Lower lobe of right lung (tissue), 2 donors: ENCODE data around the gene LCN15. TPM values are rescaled to one million over a fixed set of nuclear protein-coding genes. Genes with fewer than 3 reads are reported as not detected.

Source experiments
- ATAC-seq, 2 donors: fragments of 200-7000 bp; cut with Tn5 transposase; one replicate each; pipeline ENCODE4 v1.9.1; 2020 to 2022; ENCODE audit warnings: mild to moderate bottlenecking in 2 of 2, moderate library complexity in 2 of 2
- DNase-seq: peaks from one replicate; pipeline ENCODE4 v3.0.0-alpha.2; 2020
- H3K27ac ChIP-seq: fragments of 200-600 bp; one replicate; pipeline ENCODE4 v1.8.0; 2022
- H3K27me3 ChIP-seq: fragments of 200-600 bp; one replicate; pipeline ENCODE4 v1.8.0; 2022; ENCODE audit warnings: low read depth
- H3K36me3 ChIP-seq: fragments of 200-600 bp; one replicate; pipeline ENCODE4 v1.8.0; 2022; ENCODE audit warnings: mild to moderate bottlenecking
- H3K4me1 ChIP-seq: fragments of 200-600 bp; one replicate; pipeline ENCODE4 v1.8.0; 2022
- H3K4me3 ChIP-seq: fragments of 200-600 bp; one replicate; pipeline ENCODE4 v1.8.0; 2022; ENCODE audit warnings: mild to moderate bottlenecking
- H3K9me3 ChIP-seq: fragments of 200-600 bp; one replicate; pipeline ENCODE4 v1.8.0; 2022
- intact Hi-C: fragments of 100-400 bp; cut with DNase I; formaldehyde crosslinking; loops from one replicate; pipeline ENCODE4 v1.11.0; 2022
- total RNA-seq: library from RNA; stranded (reverse); fragmentation: NEBNext Ultra II Directional; extraction: Animal tissue kit (Norgen Biotek cat#: 25700); gene quantifications from one replicate; pipeline ENCODE4 v1.2.1, GENCODE V29; 2021
- TF ChIP-seq, protein P1 (sequence below): fragments of 200-600 bp; IDR thresholded peaks from one replicate; pipeline ENCODE4 v1.8.0; 2022; ENCODE audit warnings: antibody characterized with exemption, mild to moderate bottlenecking
- donor health status: DM: no; HTN: yes; CAD: no; lungs with severe emphysema.

Gene LCN15
- total RNA-seq, 1 donor from 2014 or later = not detected

DNA sequence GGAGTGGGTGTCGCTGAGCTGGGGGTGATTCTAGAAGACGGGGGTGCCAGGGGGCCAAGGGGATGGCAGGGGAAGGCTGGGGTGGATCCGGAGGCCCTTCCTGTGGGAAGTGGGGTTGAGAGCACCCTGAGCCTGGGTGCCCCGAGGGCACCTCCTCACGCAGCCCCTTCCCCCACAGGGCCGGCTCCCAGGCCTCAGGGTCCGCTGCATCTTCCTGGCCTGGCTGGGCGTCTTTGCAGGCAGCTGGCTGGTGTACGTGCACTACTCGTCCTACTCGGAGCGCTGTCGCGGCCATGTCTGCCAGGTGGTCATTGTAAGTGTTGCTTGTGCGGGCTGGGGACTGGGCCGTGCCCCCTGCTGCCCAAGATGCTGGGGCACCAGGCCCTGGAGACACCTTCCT is 46.9 kb downstream of the LCN15 start:
- ATAC-seq (no peak), DNase-seq (no peak)
- Histone ChIP-seq H3K4me3 (no peak overlapping the region), H3K27me3 (peaks cover 21% of the 10 kb centered on the region), H3K27ac (no peak overlapping the region), H3K4me1 (peaks cover 63% of the 10 kb centered on the region), H3K9me3 (no peaks in the 10 kb centered on the region), H3K36me3 (peaks cover 18% of the 10 kb centered on the region)
- TF ChIP-seq, protein P1, sequence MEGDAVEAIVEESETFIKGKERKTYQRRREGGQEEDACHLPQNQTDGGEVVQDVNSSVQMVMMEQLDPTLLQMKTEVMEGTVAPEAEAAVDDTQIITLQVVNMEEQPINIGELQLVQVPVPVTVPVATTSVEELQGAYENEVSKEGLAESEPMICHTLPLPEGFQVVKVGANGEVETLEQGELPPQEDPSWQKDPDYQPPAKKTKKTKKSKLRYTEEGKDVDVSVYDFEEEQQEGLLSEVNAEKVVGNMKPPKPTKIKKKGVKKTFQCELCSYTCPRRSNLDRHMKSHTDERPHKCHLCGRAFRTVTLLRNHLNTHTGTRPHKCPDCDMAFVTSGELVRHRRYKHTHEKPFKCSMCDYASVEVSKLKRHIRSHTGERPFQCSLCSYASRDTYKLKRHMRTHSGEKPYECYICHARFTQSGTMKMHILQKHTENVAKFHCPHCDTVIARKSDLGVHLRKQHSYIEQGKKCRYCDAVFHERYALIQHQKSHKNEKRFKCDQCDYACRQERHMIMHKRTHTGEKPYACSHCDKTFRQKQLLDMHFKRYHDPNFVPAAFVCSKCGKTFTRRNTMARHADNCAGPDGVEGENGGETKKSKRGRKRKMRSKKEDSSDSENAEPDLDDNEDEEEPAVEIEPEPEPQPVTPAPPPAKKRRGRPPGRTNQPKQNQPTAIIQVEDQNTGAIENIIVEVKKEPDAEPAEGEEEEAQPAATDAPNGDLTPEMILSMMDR = no peak
- intact Hi-C loops = no loop called here

DNA sequence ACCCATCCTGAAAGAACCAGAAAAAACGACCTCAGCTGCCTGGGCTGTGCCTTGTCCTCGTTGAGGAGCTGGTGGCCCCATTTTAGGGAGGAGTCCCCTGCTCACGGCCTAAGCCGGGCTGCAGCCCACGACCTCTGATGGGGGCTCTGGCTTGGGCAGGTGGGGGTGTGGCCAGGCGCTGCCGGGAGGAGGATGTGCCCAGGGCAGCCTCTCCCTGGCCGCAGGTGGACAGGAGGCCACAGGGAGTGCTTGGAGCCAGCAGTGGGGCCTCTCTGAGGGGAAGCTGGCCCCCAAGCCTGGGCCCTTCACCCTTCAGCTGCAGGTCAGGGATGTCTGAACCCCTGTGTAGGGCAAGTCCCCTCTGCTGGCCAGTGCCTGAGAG is 49.4 kb downstream of the LCN15 start:
- Histone ChIP-seq H3K27me3 (peaks cover 28% of the 10 kb centered on the region), H3K9me3 (no peaks in the 10 kb centered on the region), H3K4me3 (peak overlapping the region; percentile 2), H3K4me1 (peaks cover 45% of the 10 kb centered on the region), H3K27ac (peak overlapping the region; percentile 84), H3K36me3 (no peaks in the 10 kb centered on the region)
- TF ChIP-seq, protein P1 = no peak
- ATAC-seq = peak in 1 of 2 donors; percentile 1
- intact Hi-C loops = no loop called here
- DNase-seq = no peak

DNA sequence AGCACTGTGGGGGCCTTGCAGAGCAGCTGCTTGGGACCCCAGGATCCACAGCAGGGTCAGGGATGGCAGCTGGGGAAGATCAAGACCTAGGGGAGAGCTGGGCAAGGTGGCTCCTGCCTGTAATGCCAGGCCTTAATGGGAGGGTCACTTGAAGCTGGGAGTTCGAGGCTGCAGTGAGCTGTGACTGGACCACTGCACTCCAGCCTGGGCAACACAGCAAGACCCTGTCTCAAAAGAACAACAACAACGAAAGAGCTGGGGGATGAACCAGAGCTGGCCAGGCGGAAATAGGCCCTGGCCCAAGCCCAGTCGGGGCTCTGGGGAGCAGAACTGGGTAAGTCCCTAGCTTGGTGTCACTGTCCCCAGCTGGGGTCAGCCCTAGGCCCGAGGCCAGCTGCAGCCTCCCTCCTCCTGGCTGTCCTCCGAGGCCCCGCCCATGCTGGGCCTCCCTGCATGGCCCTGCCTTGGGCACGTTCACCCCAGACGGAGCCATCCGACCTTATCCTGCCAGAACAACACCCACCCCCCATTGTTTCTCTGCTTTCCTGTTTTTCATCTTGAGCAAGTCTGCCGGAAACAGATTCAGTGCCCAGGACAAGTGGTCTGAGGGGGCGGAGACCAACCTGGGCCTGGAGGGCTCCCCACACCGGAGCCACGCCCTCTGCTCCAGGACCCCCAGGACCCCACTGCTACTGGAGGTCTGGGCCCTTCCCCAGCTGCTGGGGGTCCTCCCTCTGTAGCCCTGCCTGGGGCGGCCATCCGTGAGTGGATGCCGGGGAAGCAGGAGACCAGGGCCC is 50.0 kb downstream of the LCN15 start:
- Histone ChIP-seq H3K4me1 (peaks cover 41% of the 10 kb centered on the region), H3K27me3 (peaks cover 28% of the 10 kb centered on the region), H3K9me3 (no peaks in the 10 kb centered on the region), H3K27ac (peak overlapping the region; percentile 84), H3K4me3 (peak overlapping the region; percentile 56), H3K36me3 (no peaks in the 10 kb centered on the region)
- intact Hi-C loops = no loop called here
- ATAC-seq (peak; percentile 22 to 38), DNase-seq (no peak)
- TF ChIP-seq, protein P1 = no peak

DNA sequence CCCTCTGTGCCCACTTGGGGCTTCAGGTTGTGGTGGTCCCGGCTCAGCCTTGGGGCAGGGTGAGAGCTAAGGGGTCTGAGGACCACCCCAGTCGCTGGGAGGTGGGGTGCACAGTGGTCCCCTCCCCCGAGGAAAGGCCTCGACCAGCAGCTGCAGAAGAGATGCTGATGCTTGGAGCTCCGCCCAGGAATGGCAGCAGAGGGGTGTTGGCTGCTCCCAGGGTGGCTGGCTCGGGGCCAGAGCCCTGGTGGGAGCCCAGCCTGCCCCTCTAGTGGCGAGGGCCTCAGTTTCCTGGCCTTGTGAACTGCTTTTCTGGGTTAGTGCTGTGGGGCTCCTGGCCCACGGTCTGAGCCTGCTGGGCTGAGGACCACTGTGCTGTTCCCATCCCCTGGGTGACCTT is 50.8 kb downstream of the LCN15 start:
- peak overlapping the region; percentile 71 for H3K27ac ChIP-seq
- intact Hi-C loops = no loop called here
- H3K4me1 ChIP-seq = peaks cover 35% of the 10 kb centered on the region
- no peaks in the 10 kb centered on the region for H3K9me3 ChIP-seq
- ATAC-seq = no peak
- DNase-seq = no peak
- H3K36me3 ChIP-seq = no peaks in the 10 kb centered on the region
- peaks cover 28% of the 10 kb centered on the region for H3K27me3 ChIP-seq
- TF ChIP-seq, protein P1 = no peak
- H3K4me3 ChIP-seq = peak overlapping the region; percentile 56

DNA sequence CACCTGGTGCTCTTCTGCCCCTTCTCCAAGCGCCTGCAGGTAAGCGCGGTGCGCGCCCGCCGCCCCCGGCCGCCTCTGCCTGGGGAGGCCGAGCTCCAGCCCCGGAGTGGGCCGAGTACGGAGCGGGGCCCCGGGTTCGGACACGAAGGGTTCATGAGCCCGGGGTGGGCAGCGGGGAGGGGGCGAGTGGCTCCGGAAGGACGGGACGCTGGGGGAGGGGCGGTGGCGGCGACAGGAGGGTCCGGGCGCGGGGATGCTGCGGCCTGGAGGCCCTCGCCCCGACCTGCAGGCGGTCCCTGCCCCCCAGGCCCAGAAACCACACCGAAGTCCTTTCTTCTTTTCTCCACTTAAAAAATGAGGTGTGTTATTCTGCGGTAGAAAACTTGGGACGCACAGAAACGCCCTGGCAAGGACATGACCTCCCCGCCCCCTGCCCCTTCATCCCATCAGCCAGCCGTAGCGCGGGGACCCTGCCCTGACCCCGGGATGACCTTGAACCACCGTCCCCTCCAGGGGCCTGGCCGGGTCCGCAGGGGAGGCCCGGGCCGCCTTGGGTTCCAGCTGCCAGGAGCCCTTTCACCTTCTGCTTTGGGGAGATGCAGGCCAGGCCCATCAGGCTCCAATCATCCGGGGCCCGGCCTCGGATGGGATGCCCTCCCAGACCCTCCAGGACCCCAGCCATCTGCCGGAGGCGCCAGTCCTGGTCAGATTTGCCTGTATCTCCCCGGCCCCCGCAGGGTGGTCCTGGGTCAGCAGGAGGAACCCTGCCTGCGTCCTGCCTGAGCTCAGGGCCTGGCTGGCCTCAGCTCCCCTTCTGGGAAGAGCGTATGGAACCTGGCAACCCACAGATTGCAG is 51.4 kb downstream of the LCN15 start:
- ATAC-seq (no peak), DNase-seq (no peak)
- H3K27ac ChIP-seq = peak overlapping the region; percentile 71
- no peaks in the 10 kb centered on the region for H3K9me3 ChIP-seq
- no peaks in the 10 kb centered on the region for H3K36me3 ChIP-seq
- intact Hi-C loops = no loop called here
- H3K4me3 ChIP-seq = peak overlapping the region; percentile 56
- TF ChIP-seq, protein P1 = no peak
- H3K27me3 ChIP-seq = peaks cover 28% of the 10 kb centered on the region
- peaks cover 35% of the 10 kb centered on the region for H3K4me1 ChIP-seq
